PFSK-1 (cell line): ENCODE measurements around the gene NARF.

Experiments used
- FOXP2 ChIP-seq: optimal IDR thresholded peaks from 2 replicates; pipeline ENCODE3; 2011; ENCODE audit warnings: borderline replicate concordance, control low read depth, inconsistent platforms; ENCODE audit not compliant: insufficient read depth; ENCODE audit errors: extremely low read length, extremely low read depth
- POLR2AphosphoS5 ChIP-seq: IDR thresholded peaks from 2 replicates; pipeline ENCODE4 v1.6.1; 2012; ENCODE audit warnings: low read depth, mild to moderate bottlenecking, control low read depth, low read length, moderate library complexity
- REST ChIP-seq, 2 experiments: IDR thresholded peaks; 2 replicates each; pipeline versions ENCODE4 v1.6.1 to v1.8.0; 2011 to 2012; ENCODE audit warnings: low read depth in 2 of 2, low read length in 2 of 2, control low read depth in 1 of 2, inconsistent platforms in 1 of 2, mild to moderate bottlenecking in 1 of 2, moderate library complexity in 1 of 2; ENCODE audit not compliant: insufficient read depth in 1 of 2
- SIN3A ChIP-seq: IDR thresholded peaks from 2 replicates; pipeline ENCODE4 v1.6.1; 2012; ENCODE audit warnings: mild to moderate bottlenecking, low read length, moderate library complexity, borderline replicate concordance; ENCODE audit not compliant: insufficient read depth
- TAF1 ChIP-seq: IDR thresholded peaks from 2 replicates; pipeline ENCODE4 v1.6.1; 2012; ENCODE audit warnings: low read length, control low read depth, borderline replicate concordance; ENCODE audit not compliant: insufficient read depth

The NARF gene

GRCh38 chr17:82503728-82504308, 45.3 kb downstream of the NARF start:
- TF ChIP-seq FOXP2 (no peak), SIN3A (no peak), REST (IDR thresholded peaks at IDR 0.05; ENCODE audit: insufficient read depth in 1 of 2, low read depth in 2 of 2, low read length in 2 of 2) (no peak), POLR2AphosphoS5 (no peak), TAF1 (no peak)

GRCh38 chr17:82505296-82505695, 46.8 kb downstream of the NARF start:
- TF ChIP-seq FOXP2 (no peak), SIN3A (no peak), TAF1 (no peak), POLR2AphosphoS5 (no peak), REST (IDR thresholded peaks at IDR 0.05; ENCODE audit: insufficient read depth in 1 of 2, low read depth in 2 of 2, low read length in 2 of 2) (no peak)

GRCh38 chr17:82507631-82508175, 49.2 kb downstream of the NARF start:
- TF ChIP-seq SIN3A (no peak), TAF1 (no peak), FOXP2 (no peak), POLR2AphosphoS5 (no peak), REST (IDR thresholded peaks at IDR 0.05; ENCODE audit: insufficient read depth in 1 of 2, low read depth in 2 of 2, low read length in 2 of 2) (no peak)

- TF ChIP-seq POLR2AphosphoS5 (no peak), TAF1 (no peak)
Measured at GRCh38 chr17:82517230-82517865, 58.8 kb downstream of the NARF start.

GRCh38 chr17:82518826-82519810, 60.6 kb downstream of the NARF start, which contains the start of gene FOXK2:
Gene FOXK2 (plus strand): TSS chr17:82519732. CDS start chr17:82519889, 157 bp downstream.
- TF ChIP-seq TAF1 = peak; percentile 71; the same call in 1 of the 2 replicates
- no peak for TF ChIP-seq SIN3A
- TF ChIP-seq FOXP2 = peak; percentile 45
